Smooth muscle cell (in vitro differentiated cells): ENCODE measurements around the gene FLOT2. TPM values are rescaled to one million over a fixed set of nuclear protein-coding genes. Genes with fewer than 3 reads are reported as not detected.

Experiments
- DNase-seq: peaks from one replicate; lab custom pipeline; 2025; ENCODE audit not compliant: unreplicated experiment; lab: John Stamatoyannopoulos, UW
- H2AFZ ChIP-seq: fragments of 200-600 bp; sonication (generic); 2 replicates; pipeline ENCODE4 v1.6.0; 2016; ENCODE audit warnings: antibody characterized with exemption, low read depth, mild to moderate bottlenecking
- H3F3A ChIP-seq: fragments of 200-600 bp; sonication (generic); 2 replicates; pipeline ENCODE4 v1.6.0; 2017; ENCODE audit warnings: antibody characterized with exemption, low read depth
- H3K27ac ChIP-seq: fragments of 200-600 bp; sonication (generic); 2 replicates; pipeline ENCODE4 v1.5.1; 2016; ENCODE audit warnings: low read depth, mild to moderate bottlenecking
- H3K27me3 ChIP-seq: fragments of 200-600 bp; sonication (generic); 2 replicates; pipeline ENCODE4 v1.6.1; 2016; ENCODE audit warnings: low read depth, mild to moderate bottlenecking
- H3K36me3 ChIP-seq: fragments of 200-600 bp; sonication (generic); 2 replicates; pipeline ENCODE4 v1.5.1; 2016; ENCODE audit warnings: low read depth
- H3K4me1 ChIP-seq: fragments of 200-600 bp; sonication (generic); 2 replicates; pipeline ENCODE4 v1.5.1; 2016; ENCODE audit warnings: low read depth
- H3K4me2 ChIP-seq: fragments of 200-600 bp; sonication (generic); 2 replicates; pipeline ENCODE4 v1.6.0; 2016; ENCODE audit warnings: mild to moderate bottlenecking
- H3K4me3 ChIP-seq: fragments of 200-600 bp; sonication (generic); 2 replicates; pipeline ENCODE4 v1.5.1; 2016; ENCODE audit warnings: mild to moderate bottlenecking
- H3K79me2 ChIP-seq: fragments of 200-600 bp; sonication (generic); 2 replicates; pipeline ENCODE4 v1.6.0; 2016; ENCODE audit warnings: low read depth, mild to moderate bottlenecking
- H3K9ac ChIP-seq: fragments of 200-600 bp; sonication (generic); 2 replicates; pipeline ENCODE4 v1.6.0; 2016; ENCODE audit warnings: low read depth
- H3K9me3 ChIP-seq: fragments of 200-600 bp; sonication (generic); replicated peaks from 2 replicates; pipeline ENCODE4 v1.5.1; 2016; ENCODE audit warnings: low read depth
- H4K20me1 ChIP-seq: fragments of 200-600 bp; sonication (generic); 2 replicates; pipeline ENCODE4 v1.6.0; 2016; ENCODE audit warnings: low read depth
- WGBS: methylation state at CpG from one replicate; pipeline ENCODE4 v1.1.7; 2016; ENCODE audit warnings: low lambda C conversion rate; 5-methylcytosine and 5-hydroxymethylcytosine counted together
- polyA plus RNA-seq: library from polyadenylated mRNA; unstranded; fragments of >200 nt; fragmentation: Nextera tagmentation; extraction: Ambion mirVana; gene quantifications from 2 replicates; pipeline ENCODE4 v1.2.1, GENCODE V29; 2016
- total RNA-seq: library from RNA; depleted of rRNA; stranded (reverse); fragments of >200 nt; gene quantifications from 2 replicates; pipeline ENCODE4 v1.2.3, GENCODE V29; 2014
- TF ChIP-seq, protein P1 (sequence below): fragments of 200-600 bp; sonication (generic); IDR thresholded peaks from 2 replicates; pipeline ENCODE4 v1.5.1; 2017; ENCODE audit warnings: borderline replicate concordance, mild to moderate bottlenecking, antibody characterized with exemption; ENCODE audit not compliant: insufficient read depth, poor library complexity, severe bottlenecking

Gene FLOT2
- total and polyA plus RNA-seq, 2 experiments from 2014 or later = 18.1 to 40.1 TPM

DNA sequence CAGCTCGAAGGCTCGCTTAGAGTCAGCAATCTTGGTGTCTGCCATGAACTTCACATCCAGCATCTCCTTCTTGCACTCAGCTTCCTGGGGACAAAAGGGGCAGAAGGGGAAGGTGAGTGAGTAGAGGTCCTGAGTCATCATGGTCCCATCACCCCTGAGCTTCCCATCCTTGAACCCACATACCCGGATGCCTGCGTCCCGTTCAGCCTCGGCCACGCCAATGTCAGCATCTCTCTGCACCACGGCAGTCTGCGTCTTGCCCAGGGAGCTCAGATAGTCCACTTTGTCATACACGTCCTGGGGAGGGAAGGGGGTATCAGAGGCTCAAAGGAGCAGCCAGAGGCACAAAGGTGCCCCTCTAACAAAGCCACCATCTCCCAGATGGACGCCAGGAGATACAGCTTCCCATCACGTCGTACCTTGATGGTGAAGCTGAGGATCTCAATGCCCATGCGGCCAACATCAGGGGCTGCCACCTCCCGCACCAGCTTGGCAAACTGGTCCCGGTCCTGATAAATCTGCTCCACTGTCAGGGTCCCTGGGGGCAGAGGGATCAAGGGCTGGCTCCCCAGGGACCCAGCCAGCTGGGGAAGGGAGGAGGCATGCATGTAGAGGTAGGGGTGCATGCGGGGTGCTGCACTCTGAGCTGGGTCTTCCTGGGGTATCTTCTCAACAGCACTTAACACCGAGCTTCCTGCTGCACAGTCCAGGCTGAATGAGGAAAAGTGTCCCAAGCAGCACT, 15.2 kb downstream of the FLOT2 start:
- Histone ChIP-seq H3K79me2 (no peaks in the 10 kb centered on the region), H3K4me3 (no peak overlapping the region), H3K4me2 (no peak overlapping the region), H3K4me1 (no peaks in the 10 kb centered on the region), H3K9ac (no peak overlapping the region), H2AFZ (no peak overlapping the region), H4K20me1 (no peaks in the 10 kb centered on the region), H3K27ac (no peak overlapping the region), H3F3A (no peaks in the 10 kb centered on the region), H3K9me3 (no peaks in the 10 kb centered on the region), H3K27me3 (no peaks in the 10 kb centered on the region), H3K36me3 (no peaks in the 10 kb centered on the region)
- no peak for DNase-seq
- WGBS = 96% methylated on average over 18 of the region's 18 CpGs
- TF ChIP-seq, protein P1, sequence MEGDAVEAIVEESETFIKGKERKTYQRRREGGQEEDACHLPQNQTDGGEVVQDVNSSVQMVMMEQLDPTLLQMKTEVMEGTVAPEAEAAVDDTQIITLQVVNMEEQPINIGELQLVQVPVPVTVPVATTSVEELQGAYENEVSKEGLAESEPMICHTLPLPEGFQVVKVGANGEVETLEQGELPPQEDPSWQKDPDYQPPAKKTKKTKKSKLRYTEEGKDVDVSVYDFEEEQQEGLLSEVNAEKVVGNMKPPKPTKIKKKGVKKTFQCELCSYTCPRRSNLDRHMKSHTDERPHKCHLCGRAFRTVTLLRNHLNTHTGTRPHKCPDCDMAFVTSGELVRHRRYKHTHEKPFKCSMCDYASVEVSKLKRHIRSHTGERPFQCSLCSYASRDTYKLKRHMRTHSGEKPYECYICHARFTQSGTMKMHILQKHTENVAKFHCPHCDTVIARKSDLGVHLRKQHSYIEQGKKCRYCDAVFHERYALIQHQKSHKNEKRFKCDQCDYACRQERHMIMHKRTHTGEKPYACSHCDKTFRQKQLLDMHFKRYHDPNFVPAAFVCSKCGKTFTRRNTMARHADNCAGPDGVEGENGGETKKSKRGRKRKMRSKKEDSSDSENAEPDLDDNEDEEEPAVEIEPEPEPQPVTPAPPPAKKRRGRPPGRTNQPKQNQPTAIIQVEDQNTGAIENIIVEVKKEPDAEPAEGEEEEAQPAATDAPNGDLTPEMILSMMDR = no peak

DNA sequence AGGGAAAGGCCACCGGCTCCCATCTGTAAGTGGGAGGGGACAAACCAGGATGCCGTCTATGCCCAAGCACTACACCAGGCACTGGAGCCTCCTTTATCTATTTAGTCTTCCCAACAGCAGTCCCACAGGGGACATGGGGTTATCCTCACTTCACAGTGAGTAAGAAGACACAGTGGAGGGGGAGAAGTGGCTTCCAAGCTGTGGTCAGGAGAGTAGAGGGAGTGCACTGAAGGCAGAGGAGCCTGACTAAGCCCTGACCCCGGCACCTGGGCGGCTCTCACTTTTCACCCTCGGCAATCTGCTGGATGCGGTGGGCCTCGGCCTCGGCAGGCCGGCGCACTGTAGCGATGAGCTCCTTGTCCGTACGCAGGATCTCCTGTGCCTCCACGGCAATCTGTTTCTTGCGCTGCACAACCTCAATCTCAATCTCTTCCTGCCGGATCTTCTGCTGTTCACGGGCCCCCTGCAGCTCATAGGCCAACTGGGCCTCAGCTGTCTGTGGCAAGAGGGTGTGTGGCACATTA, 15.9 kb downstream of the FLOT2 start:
- Histone ChIP-seq H3K9me3 (no peaks in the 10 kb centered on the region), H3K27me3 (no peaks in the 10 kb centered on the region), H3K36me3 (no peaks in the 10 kb centered on the region), H3K27ac (no peak overlapping the region), H4K20me1 (no peaks in the 10 kb centered on the region), H3K4me2 (no peak overlapping the region), H3K4me3 (no peak overlapping the region), H3K79me2 (no peaks in the 10 kb centered on the region), H3K9ac (no peak overlapping the region), H3K4me1 (no peaks in the 10 kb centered on the region), H3F3A (no peaks in the 10 kb centered on the region), H2AFZ (no peak overlapping the region)
- TF ChIP-seq, protein P1 = no peak
- WGBS = 95% methylated on average over 17 of the region's 17 CpGs
- DNase-seq = no peak

DNA sequence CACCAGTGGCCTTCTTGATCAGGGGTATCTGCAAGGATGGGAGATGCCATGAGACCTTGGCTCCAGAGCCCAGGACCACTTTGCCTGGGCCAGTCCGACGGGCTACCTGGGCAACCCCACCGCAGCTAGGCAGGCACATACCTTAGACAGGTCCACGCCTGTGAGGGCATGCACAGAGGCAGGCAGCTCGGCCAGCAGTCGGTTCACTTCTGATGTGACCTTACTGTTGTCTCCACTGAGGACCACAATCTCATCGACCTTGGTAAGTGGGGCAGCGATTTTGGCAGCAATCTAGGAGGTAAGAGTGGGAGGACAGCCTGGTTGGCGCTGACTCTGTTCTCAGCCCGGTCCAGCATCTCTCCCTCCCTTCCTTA, 17.0 kb downstream of the FLOT2 start:
- H3K27me3 ChIP-seq = no peaks in the 10 kb centered on the region
- WGBS = 95% methylated on average over 10 of the region's 10 CpGs
- H3K4me1 ChIP-seq = no peaks in the 10 kb centered on the region
- H3K4me2 ChIP-seq = no peak overlapping the region
- no peak overlapping the region for H3K9ac ChIP-seq
- H3K36me3 ChIP-seq = no peaks in the 10 kb centered on the region
- TF ChIP-seq, protein P1 = no peak
- no peaks in the 10 kb centered on the region for H3F3A ChIP-seq
- no peak overlapping the region for H2AFZ ChIP-seq
- H4K20me1 ChIP-seq = no peaks in the 10 kb centered on the region
- H3K4me3 ChIP-seq = no peak overlapping the region
- DNase-seq = no peak
- no peak overlapping the region for H3K27ac ChIP-seq
- H3K79me2 ChIP-seq = no peaks in the 10 kb centered on the region
- no peaks in the 10 kb centered on the region for H3K9me3 ChIP-seq
